MM.1S (cell line): Measurements from ENCODE around the gene GCNT2.

Experiments used
- DNase-seq: peaks from one replicate; pipeline ENCODE4 v3.0.0-alpha.2; 2015
- H2AFZ ChIP-seq: fragments of 300-600 bp; sonication (generic); 2 replicates; pipeline ENCODE4 v1.6.0; 2016; ENCODE audit warnings: antibody characterized with exemption, low read length
- H3F3A ChIP-seq: fragments of 300-600 bp; sonication (generic); 2 replicates; pipeline ENCODE4 v1.6.1; 2016; ENCODE audit warnings: mild to moderate bottlenecking, antibody characterized with exemption, low read length, moderate library complexity, mixed read lengths; ENCODE audit not compliant: insufficient read depth
- H3K27ac ChIP-seq: fragments of 300-600 bp; sonication (generic); 2 replicates; pipeline ENCODE4 v1.5.1; 2016; ENCODE audit warnings: mild to moderate bottlenecking, low read length
- H3K27me3 ChIP-seq: fragments of 300-600 bp; sonication (generic); replicated peaks from 2 replicates; pipeline ENCODE4 v1.6.0; 2016; ENCODE audit warnings: low read length; ENCODE audit not compliant: insufficient read depth
- H3K36me3 ChIP-seq: fragments of 300-600 bp; sonication (generic); replicated peaks from 2 replicates; pipeline ENCODE4 v1.6.1; 2016; ENCODE audit warnings: mild to moderate bottlenecking, low read length, mixed read lengths; ENCODE audit not compliant: insufficient read depth
- H3K4me1 ChIP-seq: fragments of 300-600 bp; sonication (generic); 2 replicates; pipeline ENCODE4 v1.6.1; 2016; ENCODE audit warnings: low read length, mixed read lengths
- H3K4me2 ChIP-seq: fragments of 300-600 bp; sonication (generic); 2 replicates; pipeline ENCODE4 v1.6.0; 2016; ENCODE audit warnings: low read depth, low read length
- H3K4me3 ChIP-seq: fragments of 300-600 bp; sonication (generic); 2 replicates; pipeline ENCODE4 v1.5.1; 2016; ENCODE audit warnings: low read length, mixed read lengths
- H3K79me2 ChIP-seq: fragments of 300-600 bp; sonication (generic); 2 replicates; pipeline ENCODE4 v1.6.1; 2016; ENCODE audit warnings: mixed run types, low read length, mixed read lengths
- H3K9ac ChIP-seq: fragments of 300-600 bp; sonication (generic); 2 replicates; pipeline ENCODE4 v1.6.1; 2016; ENCODE audit warnings: low read length, mixed read lengths
- H3K9me2 ChIP-seq: fragments of 300-600 bp; sonication (generic); replicated peaks from 2 replicates; pipeline ENCODE4 v1.6.1; 2016; ENCODE audit warnings: mild to moderate bottlenecking, low read length, mixed read lengths; ENCODE audit not compliant: insufficient read depth
- H3K9me3 ChIP-seq: fragments of 300-600 bp; sonication (generic); replicated peaks from 2 replicates; pipeline ENCODE4 v1.6.1; 2016; ENCODE audit warnings: mild to moderate bottlenecking, low read length, mixed read lengths; ENCODE audit not compliant: insufficient read depth
- H4K20me1 ChIP-seq: fragments of 300-600 bp; sonication (generic); 2 replicates; pipeline ENCODE4 v1.6.1; 2016; ENCODE audit warnings: mild to moderate bottlenecking, low read length, moderate library complexity, mixed read lengths; ENCODE audit not compliant: insufficient read depth
- CTCF ChIP-seq: fragments of 300-600 bp; sonication (generic); IDR thresholded peaks from 2 replicates; pipeline ENCODE4 v1.5.1; 2016; ENCODE audit warnings: antibody characterized with exemption, low read length, mixed read lengths
- EZH2 ChIP-seq: fragments of 300-600 bp; sonication (generic); optimal IDR thresholded peaks from 2 replicates; pipeline ENCODE3; 2017; ENCODE audit warnings: low read depth, mild to moderate bottlenecking, antibody characterized with exemption, low read length, mixed read lengths
- EZH2phosphoT487 ChIP-seq: fragments of 300-600 bp; sonication (generic); IDR thresholded peaks from 2 replicates; pipeline ENCODE4 v1.6.1; 2018; ENCODE audit warnings: antibody characterized with exemption, low read length

GCNT2 gene

GRCh38 chr6:10479939-10480700 is 41.0 kb upstream of the GCNT2 start:
- H3K9me2 ChIP-seq: no peaks in the 10 kb centered on the region
- no peak overlapping the region for H3K9ac ChIP-seq
- H3K27me3 ChIP-seq: no peaks in the 10 kb centered on the region
- no peak overlapping the region for H2AFZ ChIP-seq
- H3F3A ChIP-seq: no peaks in the 10 kb centered on the region
- H3K4me1 ChIP-seq: no peaks in the 10 kb centered on the region
- H3K27ac ChIP-seq: no peak overlapping the region
- H3K36me3 ChIP-seq: no peaks in the 10 kb centered on the region
- DNase-seq: no peak
- no peak overlapping the region for H3K4me2 ChIP-seq
- H3K4me3 ChIP-seq: no peak overlapping the region
- TF ChIP-seq EZH2phosphoT487 (no peak), EZH2 (no peak), CTCF (no peak)
- H3K79me2 ChIP-seq: no peaks in the 10 kb centered on the region
- H4K20me1 ChIP-seq: no peaks in the 10 kb centered on the region
- H3K9me3 ChIP-seq: no peaks in the 10 kb centered on the region

- no peak overlapping the region for H3K9ac ChIP-seq
- H3K27ac ChIP-seq: no peak overlapping the region
- no peaks in the 10 kb centered on the region for H3F3A ChIP-seq
- H4K20me1 ChIP-seq: no peaks in the 10 kb centered on the region
- DNase-seq: no peak
- no peak for TF ChIP-seq EZH2phosphoT487
- no peak for TF ChIP-seq CTCF
- TF ChIP-seq EZH2: no peak
- no peaks in the 10 kb centered on the region for H3K9me2 ChIP-seq
- H3K9me3 ChIP-seq: no peaks in the 10 kb centered on the region
- no peak overlapping the region for H3K4me2 ChIP-seq
- H3K79me2 ChIP-seq: no peaks in the 10 kb centered on the region
- no peaks in the 10 kb centered on the region for H3K36me3 ChIP-seq
- H3K27me3 ChIP-seq: no peaks in the 10 kb centered on the region
- no peak overlapping the region for H3K4me3 ChIP-seq
- H2AFZ ChIP-seq: no peak overlapping the region
- H3K4me1 ChIP-seq: no peaks in the 10 kb centered on the region
Measured at GRCh38 chr6:10481101-10481500, 40.0 kb upstream of the GCNT2 start.

GRCh38 chr6:10482636-10483257 is 38.4 kb upstream of the GCNT2 start:
- Histone ChIP-seq H3K9me3 (no peaks in the 10 kb centered on the region), H3K27me3 (no peaks in the 10 kb centered on the region), H3K36me3 (no peaks in the 10 kb centered on the region), H3K9me2 (no peaks in the 10 kb centered on the region), H3K27ac (no peak overlapping the region), H3K9ac (no peak overlapping the region), H3K4me3 (no peak overlapping the region), H2AFZ (no peak overlapping the region), H4K20me1 (no peaks in the 10 kb centered on the region), H3K79me2 (no peaks in the 10 kb centered on the region), H3F3A (no peaks in the 10 kb centered on the region), H3K4me1 (no peaks in the 10 kb centered on the region), H3K4me2 (no peak overlapping the region)
- no peak for DNase-seq
- no peak for TF ChIP-seq EZH2
- TF ChIP-seq CTCF: no peak
- TF ChIP-seq EZH2phosphoT487: no peak
